ENCODE measurements around the gene KCTD16.

GRCh38 chr5:144276034-144276822 lies 105.6 kb downstream of the KCTD16 start:
- no peak for TF ChIP-seq CTCF (IDR thresholded peaks at IDR 0.05)
- no peak for TF ChIP-seq EZH2phosphoT487 (IDR thresholded peaks at IDR 0.05; ENCODE audit: borderline replicate concordance, low read depth)
- no peak for TF ChIP-seq EP300 (IDR thresholded peaks at IDR 0.05; ENCODE audit: borderline replicate concordance in 1 of 2, low read depth in 1 of 2, low read length in 1 of 2)
- no peak for TF ChIP-seq RFX5 (IDR thresholded peaks at IDR 0.05; ENCODE audit: low read length)
- TF ChIP-seq YY1 (IDR thresholded peaks at IDR 0.05; ENCODE audit: low read depth) = no peak
- TF ChIP-seq POLR2AphosphoS5 (IDR thresholded peaks at IDR 0.05; ENCODE audit: low read depth, low read length) = no peak

Data from SK-N-SH (cell line).